ENCODE data around the gene PRPF39. TPM values are rescaled to one million over a fixed set of nuclear protein-coding genes. Genes with fewer than 3 reads are reported as not detected.
A peak's percentile ranks its signal among the peaks of the same experiment; 100 is the strongest.

PRPF39 gene
- total and polyA plus RNA-seq, 2 of the 13 experiments (the other 11 are each of a cell fraction or from before 2014, with no cell fraction given) = 44.2 to 65.0 TPM

DNA sequence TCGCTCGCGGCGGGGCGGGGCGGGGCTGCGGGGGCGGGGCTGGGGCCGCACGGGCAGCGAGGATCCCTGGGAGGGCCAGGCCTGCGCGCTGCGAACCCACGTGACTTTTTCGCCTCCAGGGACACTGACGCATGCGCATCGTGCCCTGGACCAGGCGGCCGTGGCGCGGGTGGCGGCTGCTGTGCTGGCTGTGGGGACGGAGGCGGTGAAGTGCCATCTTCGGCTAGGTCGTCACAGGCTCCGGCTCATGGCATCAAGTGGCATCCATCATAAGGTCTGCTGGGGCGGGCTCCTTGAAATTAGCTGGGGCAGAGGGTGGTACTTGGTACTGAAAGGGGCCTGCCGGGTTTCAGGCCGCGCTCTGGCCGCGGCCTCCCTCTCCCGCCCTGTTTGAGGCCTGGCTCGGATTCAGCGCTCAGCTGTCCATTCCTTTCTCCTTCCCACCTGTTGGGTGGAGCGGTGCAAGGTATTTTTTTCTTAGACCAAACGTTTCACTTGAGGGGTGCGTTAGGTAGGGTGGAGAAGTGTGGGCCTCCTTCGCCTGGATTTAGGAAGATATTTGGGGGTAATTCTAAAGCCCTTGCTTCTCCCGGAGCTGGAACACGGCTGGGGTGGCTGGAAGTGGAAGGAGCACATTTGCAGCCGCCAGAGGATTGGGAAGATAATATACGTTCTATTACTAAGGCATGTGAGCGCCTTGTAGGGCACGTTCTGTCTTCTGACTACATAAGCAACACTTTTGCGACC is at the start of gene PRPF39 (continued):
- TF ChIP-seq, protein P1, sequence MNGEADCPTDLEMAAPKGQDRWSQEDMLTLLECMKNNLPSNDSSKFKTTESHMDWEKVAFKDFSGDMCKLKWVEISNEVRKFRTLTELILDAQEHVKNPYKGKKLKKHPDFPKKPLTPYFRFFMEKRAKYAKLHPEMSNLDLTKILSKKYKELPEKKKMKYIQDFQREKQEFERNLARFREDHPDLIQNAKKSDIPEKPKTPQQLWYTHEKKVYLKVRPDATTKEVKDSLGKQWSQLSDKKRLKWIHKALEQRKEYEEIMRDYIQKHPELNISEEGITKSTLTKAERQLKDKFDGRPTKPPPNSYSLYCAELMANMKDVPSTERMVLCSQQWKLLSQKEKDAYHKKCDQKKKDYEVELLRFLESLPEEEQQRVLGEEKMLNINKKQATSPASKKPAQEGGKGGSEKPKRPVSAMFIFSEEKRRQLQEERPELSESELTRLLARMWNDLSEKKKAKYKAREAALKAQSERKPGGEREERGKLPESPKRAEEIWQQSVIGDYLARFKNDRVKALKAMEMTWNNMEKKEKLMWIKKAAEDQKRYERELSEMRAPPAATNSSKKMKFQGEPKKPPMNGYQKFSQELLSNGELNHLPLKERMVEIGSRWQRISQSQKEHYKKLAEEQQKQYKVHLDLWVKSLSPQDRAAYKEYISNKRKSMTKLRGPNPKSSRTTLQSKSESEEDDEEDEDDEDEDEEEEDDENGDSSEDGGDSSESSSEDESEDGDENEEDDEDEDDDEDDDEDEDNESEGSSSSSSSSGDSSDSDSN (CRISPR knock-in tag; IDR thresholded peaks at IDR 0.05) = peak; percentile 85
- no peak for TF ChIP-seq ZNF260 (CRISPR knock-in tag; IDR thresholded peaks at IDR 0.05; ENCODE audit: borderline replicate concordance, low read depth)
- TF ChIP-seq FOSL2 (CRISPR knock-in tag; IDR thresholded peaks at IDR 0.05) = peak; percentile 21; the same call in 1 of the 2 replicates
- no peak for TF ChIP-seq ZNF775 (CRISPR knock-in tag; IDR thresholded peaks at IDR 0.05; ENCODE audit: borderline replicate concordance)
- no peak for TF ChIP-seq ZSCAN22 (CRISPR knock-in tag; IDR thresholded peaks at IDR 0.05)
- TF ChIP-seq ZNF703 (CRISPR knock-in tag; IDR thresholded peaks at IDR 0.05; ENCODE audit: borderline replicate concordance) = no peak
- TF ChIP-seq ZNF543 (CRISPR knock-in tag; IDR thresholded peaks at IDR 0.05) = 0 out of 2 replicates have a peak, but pooled peaks have one; percentile 40
- no peak for TF ChIP-seq GFI1 (CRISPR knock-in tag; IDR thresholded peaks at IDR 0.05; ENCODE audit: borderline replicate concordance)
- TF ChIP-seq HDAC2 (CRISPR knock-in tag; IDR thresholded peaks at IDR 0.05) = 0 out of 2 replicates have a peak, but pooled peaks have one; percentile 15
- TF ChIP-seq, protein P2, sequence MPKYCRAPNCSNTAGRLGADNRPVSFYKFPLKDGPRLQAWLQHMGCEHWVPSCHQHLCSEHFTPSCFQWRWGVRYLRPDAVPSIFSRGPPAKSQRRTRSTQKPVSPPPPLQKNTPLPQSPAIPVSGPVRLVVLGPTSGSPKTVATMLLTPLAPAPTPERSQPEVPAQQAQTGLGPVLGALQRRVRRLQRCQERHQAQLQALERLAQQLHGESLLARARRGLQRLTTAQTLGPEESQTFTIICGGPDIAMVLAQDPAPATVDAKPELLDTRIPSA (CRISPR knock-in tag; IDR thresholded peaks at IDR 0.05; ENCODE audit: borderline replicate concordance) = no peak
- no peak for TF ChIP-seq MIER3 (CRISPR knock-in tag; IDR thresholded peaks at IDR 0.05; ENCODE audit: borderline replicate concordance)
- no peak for TF ChIP-seq ZNF124 (CRISPR knock-in tag; IDR thresholded peaks at IDR 0.05)
- no peak for TF ChIP-seq ZNF331 (CRISPR knock-in tag; IDR thresholded peaks at IDR 0.05)
- no peak for TF ChIP-seq ZNF138 (CRISPR knock-in tag; IDR thresholded peaks at IDR 0.05; ENCODE audit: low read depth)
- TF ChIP-seq FOXK1 (CRISPR knock-in tag; IDR thresholded peaks at IDR 0.05; ENCODE audit: borderline replicate concordance, low read depth) = peak; percentile 27; the same call in 1 of the 2 replicates
- TF ChIP-seq ZNF256 (CRISPR knock-in tag; conservative IDR thresholded peaks at IDR 0.05) = no peak
- TF ChIP-seq RARG (CRISPR knock-in tag; IDR thresholded peaks at IDR 0.05; ENCODE audit: low read depth) = no peak
- peak; percentile 57 for TF ChIP-seq THAP11 (CRISPR knock-in tag; IDR thresholded peaks at IDR 0.05)
- no peak for TF ChIP-seq ESRRA (CRISPR knock-in tag; IDR thresholded peaks at IDR 0.05; ENCODE audit: low read depth)
- no peak for TF ChIP-seq FLYWCH1 (CRISPR knock-in tag; IDR thresholded peaks at IDR 0.05)
- 0 out of 2 replicates have a peak, but pooled peaks have one; percentile 46 for TF ChIP-seq ZBTB42 (CRISPR knock-in tag; IDR thresholded peaks at IDR 0.05)
- TF ChIP-seq, protein P3, sequence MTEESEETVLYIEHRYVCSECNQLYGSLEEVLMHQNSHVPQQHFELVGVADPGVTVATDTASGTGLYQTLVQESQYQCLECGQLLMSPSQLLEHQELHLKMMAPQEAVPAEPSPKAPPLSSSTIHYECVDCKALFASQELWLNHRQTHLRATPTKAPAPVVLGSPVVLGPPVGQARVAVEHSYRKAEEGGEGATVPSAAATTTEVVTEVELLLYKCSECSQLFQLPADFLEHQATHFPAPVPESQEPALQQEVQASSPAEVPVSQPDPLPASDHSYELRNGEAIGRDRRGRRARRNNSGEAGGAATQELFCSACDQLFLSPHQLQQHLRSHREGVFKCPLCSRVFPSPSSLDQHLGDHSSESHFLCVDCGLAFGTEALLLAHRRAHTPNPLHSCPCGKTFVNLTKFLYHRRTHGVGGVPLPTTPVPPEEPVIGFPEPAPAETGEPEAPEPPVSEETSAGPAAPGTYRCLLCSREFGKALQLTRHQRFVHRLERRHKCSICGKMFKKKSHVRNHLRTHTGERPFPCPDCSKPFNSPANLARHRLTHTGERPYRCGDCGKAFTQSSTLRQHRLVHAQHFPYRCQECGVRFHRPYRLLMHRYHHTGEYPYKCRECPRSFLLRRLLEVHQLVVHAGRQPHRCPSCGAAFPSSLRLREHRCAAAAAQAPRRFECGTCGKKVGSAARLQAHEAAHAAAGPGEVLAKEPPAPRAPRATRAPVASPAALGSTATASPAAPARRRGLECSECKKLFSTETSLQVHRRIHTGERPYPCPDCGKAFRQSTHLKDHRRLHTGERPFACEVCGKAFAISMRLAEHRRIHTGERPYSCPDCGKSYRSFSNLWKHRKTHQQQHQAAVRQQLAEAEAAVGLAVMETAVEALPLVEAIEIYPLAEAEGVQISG (CRISPR knock-in tag; IDR thresholded peaks at IDR 0.05) = peak; percentile 37

Measured in HepG2 (cell line).